Neuronal stem cell (in vitro differentiated cells): ENCODE measurements around the gene DOCK4.

ENCODE experiments used
- DNase-seq: peaks from one replicate; pipeline ENCODE4 v3.0.0-alpha.2; 2013; ENCODE audit warnings: low spot score
- H2AFZ ChIP-seq: one replicate; pipeline ENCODE4 v1.6.1; 2013; ENCODE audit warnings: mild to moderate bottlenecking, low read length, inconsistent platforms
- H2AK5ac ChIP-seq: 2 replicates; pipeline ENCODE4 v1.6.1; 2013; ENCODE audit warnings: low read depth, mild to moderate bottlenecking, inconsistent platforms, low read length, moderate library complexity, mixed read lengths
- H2BK120ac ChIP-seq: 2 replicates; pipeline ENCODE4 v1.6.1; 2013; ENCODE audit warnings: low read depth, mild to moderate bottlenecking, inconsistent platforms, low read length, moderate library complexity, mixed read lengths
- H2BK12ac ChIP-seq: one replicate; pipeline ENCODE4 v1.6.1; 2013; ENCODE audit warnings: low read length, inconsistent platforms
- H2BK15ac ChIP-seq: 2 replicates; pipeline ENCODE4 v1.6.1; 2013; ENCODE audit warnings: mild to moderate bottlenecking, low read length, inconsistent platforms, mixed read lengths
- H2BK5ac ChIP-seq: one replicate; pipeline ENCODE4 v1.6.1; 2013; ENCODE audit warnings: inconsistent platforms, mild to moderate bottlenecking, low read length, moderate library complexity
- H3K14ac ChIP-seq: one replicate; pipeline ENCODE4 v1.6.1; 2013; ENCODE audit warnings: low read length, inconsistent platforms
- H3K18ac ChIP-seq: 2 replicates; pipeline ENCODE4 v1.6.1; 2013; ENCODE audit warnings: low read length, inconsistent platforms
- H3K23ac ChIP-seq: 2 replicates; pipeline ENCODE4 v1.6.1; 2013; ENCODE audit warnings: low read depth, mild to moderate bottlenecking, mixed read lengths, low read length, inconsistent platforms; ENCODE audit not compliant: poor library complexity
- H3K27ac ChIP-seq: replicated peaks from 3 replicates; pipeline ENCODE4 v1.5.1; 2013; ENCODE audit warnings: low read length, inconsistent platforms
- H3K27me3 ChIP-seq, 3 experiments: 2 replicates each; pipeline ENCODE4 v1.6.1; 2013; ENCODE audit warnings: low read length in 3 of 3, mild to moderate bottlenecking in 2 of 3, inconsistent platforms in 1 of 3, low read depth in 1 of 3, mixed read lengths in 1 of 3, moderate library complexity in 1 of 3; ENCODE audit not compliant: control insufficient read depth in 3 of 3, insufficient read depth in 3 of 3
- H3K36me3 ChIP-seq, 2 donors: replicated peaks in 1 of 2; 2 replicates each; pipeline ENCODE4 v1.6.1; 2013; ENCODE audit warnings: low read length in 2 of 2; ENCODE audit not compliant: control insufficient read depth in 2 of 2, insufficient read depth in 2 of 2
- H3K4ac ChIP-seq: 2 replicates; pipeline ENCODE4 v1.6.1; 2013; ENCODE audit warnings: inconsistent platforms, mild to moderate bottlenecking, low read length, moderate library complexity
- H3K4me1 ChIP-seq, 2 donors: 1 replicate in 1 of 2; 2 replicates in 1 of 2; pipeline ENCODE4 v1.6.1; 2013; ENCODE audit warnings: low read length in 2 of 2, low read depth in 1 of 2; ENCODE audit not compliant: control insufficient read depth in 2 of 2, insufficient read depth in 1 of 2
- H3K4me2 ChIP-seq: one replicate; pipeline ENCODE4 v1.6.1; 2013; ENCODE audit warnings: mild to moderate bottlenecking, low read length, inconsistent platforms; ENCODE audit not compliant: insufficient read depth, poor library complexity, severe bottlenecking
- H3K4me3 ChIP-seq, 2 donors: 2 replicates each; pipeline ENCODE4 v1.5.1; 2013; ENCODE audit warnings: low read length in 2 of 2, mild to moderate bottlenecking in 2 of 2, inconsistent platforms in 1 of 2, moderate library complexity in 1 of 2
- H3K79me1 ChIP-seq: one replicate; pipeline ENCODE4 v1.6.1; 2013; ENCODE audit warnings: low read depth, mild to moderate bottlenecking, inconsistent platforms, low read length, moderate library complexity
- H3K9ac ChIP-seq: one replicate; pipeline ENCODE4 v1.6.1; 2013; ENCODE audit warnings: mild to moderate bottlenecking, low read depth, low read length, inconsistent platforms; ENCODE audit not compliant: poor library complexity
- H3K9me3 ChIP-seq, 2 donors: replicated peaks in 1 of 2; 2 replicates each; pipeline versions ENCODE3 to v1.6.1; 2013; ENCODE audit warnings: low read length in 2 of 2, mild to moderate bottlenecking in 2 of 2, inconsistent platforms in 1 of 2, low read depth in 1 of 2, mixed read lengths in 1 of 2, moderate library complexity in 1 of 2; ENCODE audit not compliant: control insufficient read depth in 2 of 2, insufficient read depth in 1 of 2
- H4K8ac ChIP-seq: one replicate; pipeline ENCODE4 v1.6.1; 2013; ENCODE audit warnings: low read depth, mild to moderate bottlenecking, inconsistent platforms, low read length, moderate library complexity
- H4K91ac ChIP-seq: one replicate; pipeline ENCODE4 v1.6.1; 2013; ENCODE audit warnings: low read length, low read depth, mild to moderate bottlenecking, inconsistent platforms; ENCODE audit not compliant: poor library complexity
- WGBS, 2 donors: extraction: QIAGEN DNeasy Blood & Tissue Kit; methylation state at CpG; one replicate each; pipeline ENCODE4 v1.1.7; 2013; ENCODE audit warnings: missing lambda C conversion rate in 2 of 2, mixed read lengths in 1 of 2; ENCODE audit not compliant: insufficient read length in 2 of 2, insufficient replicate concordance in 1 of 2; ENCODE audit errors: extremely low coverage in 2 of 2; 5-methylcytosine and 5-hydroxymethylcytosine counted together

Gene DOCK4

GRCh38 chr7:112067200-112067599, 139.0 kb downstream of the DOCK4 start:
- H3K9ac ChIP-seq, result no peak overlapping the region
- no peak overlapping the region for H4K91ac ChIP-seq
- no peak for DNase-seq
- H2BK5ac ChIP-seq, result no peak overlapping the region
- WGBS, 2 donors, result no CpG with 5 or more reads among the region's 2 CpGs
- no peak overlapping the region for H3K18ac ChIP-seq
- H2BK120ac ChIP-seq, result no peak overlapping the region
- H2AFZ ChIP-seq, result no peak overlapping the region
- no peak overlapping the region for H3K27ac ChIP-seq
- H2BK15ac ChIP-seq, result no peak overlapping the region
- no peaks in the 10 kb centered on the region for H3K79me1 ChIP-seq
- H3K4me1 ChIP-seq, result peaks cover 0 to 2% of the 10 kb centered on the region in 2 donors
- no peak overlapping the region for H4K8ac ChIP-seq
- no peak overlapping the region for H3K23ac ChIP-seq
- H2BK12ac ChIP-seq, result no peak overlapping the region
- H3K27me3 ChIP-seq, result no peaks in the 10 kb centered on the region
- H3K14ac ChIP-seq, result no peak overlapping the region
- no peaks in the 10 kb centered on the region for H3K9me3 ChIP-seq
- H3K36me3 ChIP-seq, result no peaks in the 10 kb centered on the region
- no peak overlapping the region for H3K4me2 ChIP-seq
- H2AK5ac ChIP-seq, result no peak overlapping the region
- no peak overlapping the region for H3K4me3 ChIP-seq
- no peak overlapping the region for H3K4ac ChIP-seq

GRCh38 chr7:112065758-112066157, 140.4 kb downstream of the DOCK4 start:
- H3K4me2 ChIP-seq, result no peak overlapping the region
- no peak overlapping the region for H2AK5ac ChIP-seq
- no peak for DNase-seq

DNA sequence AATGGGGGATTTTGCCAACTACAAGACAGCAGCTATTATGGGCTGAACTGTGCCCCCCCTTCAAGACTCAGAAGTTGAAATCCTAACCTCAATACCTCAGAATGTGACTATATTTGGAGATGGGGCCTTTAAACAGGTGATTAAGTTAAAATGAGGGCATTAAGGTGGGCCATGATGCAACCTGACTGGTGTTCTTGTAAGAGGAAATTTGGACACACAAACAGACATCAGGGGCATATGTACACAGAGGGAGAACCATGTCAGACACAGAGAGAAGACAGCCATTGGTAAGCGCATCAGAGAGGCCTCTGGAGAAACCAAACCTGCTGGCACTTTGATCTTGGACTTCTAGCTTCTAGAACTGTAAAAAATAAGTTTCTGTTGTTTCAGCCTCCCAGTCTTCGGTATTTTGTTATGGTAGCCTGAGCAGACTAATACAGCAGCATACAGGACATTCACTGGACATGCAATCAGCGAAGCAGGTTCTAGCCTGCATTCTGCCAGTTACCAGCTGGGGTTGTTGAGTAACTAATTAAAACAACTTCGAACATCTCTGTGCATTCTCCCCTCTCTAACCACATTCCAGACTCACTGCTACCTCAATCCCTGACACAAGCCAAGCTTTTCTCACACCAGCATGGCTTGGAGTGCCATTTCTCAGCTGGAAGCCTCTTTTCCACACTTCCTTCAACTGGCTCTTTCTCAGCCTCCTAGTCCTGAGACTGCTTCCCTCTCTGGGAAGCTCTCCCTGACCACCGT, 141.4 kb downstream of the DOCK4 start:
- DNase-seq, result no peak
- Histone ChIP-seq H3K4me2 (no peak overlapping the region), H2BK5ac (no peak overlapping the region), H2BK12ac (no peak overlapping the region), H3K18ac (no peak overlapping the region), H3K4me1 (no peaks in the 10 kb centered on the region), H2AFZ (no peak overlapping the region), H3K36me3 (no peaks in the 10 kb centered on the region), H3K79me1 (no peaks in the 10 kb centered on the region), H2BK15ac (no peak overlapping the region), H4K8ac (no peak overlapping the region), H3K27me3 (no peaks in the 10 kb centered on the region), H3K4ac (no peak overlapping the region), H3K23ac (no peak overlapping the region), H4K91ac (no peak overlapping the region), H2BK120ac (no peak overlapping the region), H2AK5ac (no peak overlapping the region), H3K27ac (no peak overlapping the region), H3K4me3 (no peak overlapping the region), H3K9ac (no peak overlapping the region), H3K9me3 (no peaks in the 10 kb centered on the region), H3K14ac (no peak overlapping the region)
- WGBS, 2 donors, result no CpG with 5 or more reads among the region's 5 CpGs

More at GRCh38 chr7:112065758-112066157, 140.4 kb downstream of the DOCK4 start:
- Histone ChIP-seq H3K9ac (no peak overlapping the region), H2BK120ac (no peak overlapping the region), H2BK12ac (no peak overlapping the region), H2AFZ (no peak overlapping the region), H3K4me3 (no peak overlapping the region), H4K91ac (no peak overlapping the region), H3K36me3 (no peaks in the 10 kb centered on the region), H3K27me3 (no peaks in the 10 kb centered on the region), H3K23ac (no peak overlapping the region), H2BK15ac (no peak overlapping the region), H4K8ac (no peak overlapping the region), H3K4ac (no peak overlapping the region), H3K4me1 (peaks cover 0 to under 1% of the 10 kb centered on the region in 2 donors), H3K79me1 (no peaks in the 10 kb centered on the region), H3K18ac (no peak overlapping the region), H3K27ac (no peak overlapping the region), H2BK5ac (no peak overlapping the region), H3K9me3 (no peaks in the 10 kb centered on the region), H3K14ac (no peak overlapping the region)
- no CpG with 5 or more reads among the region's 1 CpG for WGBS, 2 donors

DNA sequence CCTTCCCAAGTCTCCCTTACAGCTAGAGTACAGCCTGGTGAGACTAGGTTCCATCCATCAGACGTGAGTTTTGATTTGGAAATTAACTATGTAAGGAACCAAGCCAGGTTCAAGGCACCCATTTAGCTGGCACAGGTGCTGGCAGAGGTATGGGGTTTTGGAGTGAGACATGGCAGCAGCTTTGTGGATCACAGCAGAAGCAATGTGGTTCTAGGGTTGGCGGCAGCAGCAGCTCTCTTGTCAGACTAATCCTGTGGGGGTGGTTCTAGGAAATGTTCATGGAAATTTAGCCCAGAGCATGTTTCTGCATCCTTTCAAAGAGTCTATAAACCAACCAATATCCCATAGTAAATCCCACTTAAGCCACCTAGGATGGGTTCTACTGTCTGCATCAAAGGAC, 142.2 kb downstream of the DOCK4 start:
- Histone ChIP-seq H3K27ac (no peak overlapping the region), H2BK5ac (no peak overlapping the region), H2BK120ac (no peak overlapping the region), H2AFZ (no peak overlapping the region), H3K4me2 (no peak overlapping the region), H3K14ac (no peak overlapping the region), H2BK12ac (no peak overlapping the region), H3K18ac (no peak overlapping the region), H2AK5ac (no peak overlapping the region), H3K79me1 (no peaks in the 10 kb centered on the region), H4K91ac (no peak overlapping the region), H4K8ac (no peak overlapping the region), H3K23ac (no peak overlapping the region), H2BK15ac (no peak overlapping the region), H3K4ac (no peak overlapping the region), H3K4me3 (no peak overlapping the region), H3K27me3 (no peaks in the 10 kb centered on the region), H3K9ac (no peak overlapping the region), H3K4me1 (no peaks in the 10 kb centered on the region), H3K9me3 (no peaks in the 10 kb centered on the region), H3K36me3 (no peaks in the 10 kb centered on the region)
- no peak for DNase-seq
- WGBS, 2 donors, result no CpG with 5 or more reads among the region's 2 CpGs
